Gastrocnemius medialis (tissue), 4 donors: ENCODE data around the gene SEMA5B. TPM values are rescaled to one million over a fixed set of nuclear protein-coding genes. Genes with fewer than 3 reads are reported as not detected.

Source experiments
- ATAC-seq, 2 donors: fragments of 150-250 bp; one replicate each; pipeline ENCODE4 v1.9.1; 2016
- DNase-seq, 2 donors: peaks; one replicate each; pipeline ENCODE4 v3.0.0-alpha.2; 2019
- H3K27ac ChIP-seq, 4 donors: fragments of 200-600 bp; sonication (generic); 1 replicate in 1 of 4; 2 replicates in 3 of 4; pipeline ENCODE4 v1.5.1; 2016 to 2018; ENCODE audit warnings: mild to moderate bottlenecking in 2 of 4, moderate library complexity in 1 of 4
- H3K27me3 ChIP-seq, 3 donors: fragments of 200-600 bp; sonication (generic) in 2 of 3; 1 replicate in 1 of 3; 2 replicates in 2 of 3; pipeline versions ENCODE4 v1.5.1 to v1.6.0; 2016 to 2019; ENCODE audit warnings: mild to moderate bottlenecking in 1 of 3, moderate library complexity in 1 of 3
- H3K36me3 ChIP-seq, 2 donors: fragments of 200-600 bp; sonication (generic) in 1 of 2; one replicate each; pipeline ENCODE4 v1.5.1; 2017 to 2018
- H3K4me1 ChIP-seq, 2 donors: fragments of 200-600 bp; sonication (generic) in 1 of 2; one replicate each; pipeline ENCODE4 v1.5.1; 2016 to 2017; ENCODE audit warnings: mild to moderate bottlenecking in 2 of 2
- H3K4me3 ChIP-seq, 4 donors: fragments of 200-600 bp; sonication (generic) in 3 of 4; 1 replicate in 1 of 4; 2 replicates in 3 of 4; pipeline ENCODE4 v1.5.1; 2016 to 2019; ENCODE audit warnings: mild to moderate bottlenecking in 2 of 4
- H3K9me3 ChIP-seq, 3 donors: fragments of 200-600 bp; sonication (generic) in 2 of 3; 1 replicate in 1 of 3; 2 replicates in 2 of 3; pipeline ENCODE4 v1.5.1; 2016 to 2019
- CTCF ChIP-seq, 5 experiments: fragments of 450-650 bp in 3 of 5; fragments of 200-600 bp in 2 of 5; sonication (generic) in 2 of 5; IDR thresholded peaks in 4 of 5; conservative IDR thresholded peaks in 1 of 5; 1 replicate in 4 of 5; 2 replicates in 1 of 5; pipeline ENCODE4 v1.5.1; 2016 to 2019; ENCODE audit warnings: antibody characterized with exemption in 5 of 5, mild to moderate bottlenecking in 3 of 5, moderate library complexity in 3 of 5
- POLR2A ChIP-seq, 2 donors: fragments of 450-650 bp; IDR thresholded peaks; one replicate each; pipeline ENCODE4 v1.6.1; 2017; ENCODE audit warnings: antibody characterized with exemption in 2 of 2, mild to moderate bottlenecking in 2 of 2, moderate library complexity in 2 of 2
- in situ Hi-C, 4 donors: fragments of 200-750 bp; cut with MboI; loops; one replicate each; pipeline versions ENCODE4 v1.15.0 to v1.8.0; 2017; ENCODE audit warnings: low sequenced_read_pairs in 4 of 4
- intact Hi-C: fragments of 100-400 bp; cut with DNase I; formaldehyde crosslinking; loops from one replicate; pipeline ENCODE4 v1.15.1; 2023; ENCODE audit warnings: low total_unique reads
- total RNA-seq, 4 donors: library from RNA; depleted of rRNA; stranded (reverse); fragments of >200 nt; gene quantifications; one replicate each; pipeline versions ENCODE4 v1.1.0 to v1.2.3, GENCODE V29; 2016

The SEMA5B gene
- total RNA-seq, 4 donors from 2014 or later, result 0.10 to 0.26 TPM; not detected in 2

GRCh38 chr3:123054109-123054778 lies 26.7 kb upstream of the SEMA5B start:
- TF ChIP-seq CTCF (IDR thresholded peaks at IDR 0.05 in 4 of 5, conservative IDR thresholded peaks at IDR 0.05 in 1 of 5) (no peak), POLR2A (IDR thresholded peaks at IDR 0.05) (no peak)
- H3K9me3 ChIP-seq, result no peaks in the 10 kb centered on the region
- ATAC-seq (no peak), DNase-seq (no peak)
- in situ Hi-C loops (no loop called here), intact Hi-C loops (no loop called here)
- H3K4me1 ChIP-seq, result no peaks in the 10 kb centered on the region
- H3K36me3 ChIP-seq, result no peaks in the 10 kb centered on the region
- H3K27ac ChIP-seq, result no peak overlapping the region
- H3K4me3 ChIP-seq, result no peak overlapping the region
- no peaks in the 10 kb centered on the region for H3K27me3 ChIP-seq

GRCh38 chr3:123053107-123053506 lies 25.5 kb upstream of the SEMA5B start:
- Histone ChIP-seq H3K4me3 (no peak overlapping the region), H3K27me3 (no peaks in the 10 kb centered on the region), H3K36me3 (no peaks in the 10 kb centered on the region), H3K27ac (no peak overlapping the region), H3K9me3 (no peaks in the 10 kb centered on the region), H3K4me1 (no peaks in the 10 kb centered on the region)
- no peak for TF ChIP-seq CTCF (IDR thresholded peaks at IDR 0.05 in 4 of 5, conservative IDR thresholded peaks at IDR 0.05 in 1 of 5)
- TF ChIP-seq POLR2A (IDR thresholded peaks at IDR 0.05), result no peak
- in situ Hi-C loops, result no loop called here
- intact Hi-C loops, result no loop called here
- DNase-seq (no peak), ATAC-seq (peak in 1 of 2 donors; percentile 55)

- DNase-seq, result no peak
- H3K4me1 ChIP-seq, result no peaks in the 10 kb centered on the region
- no peak for ATAC-seq
- no peaks in the 10 kb centered on the region for H3K27me3 ChIP-seq
- no peak overlapping the region for H3K4me3 ChIP-seq
- in situ Hi-C loops, result no loop called here
- H3K9me3 ChIP-seq, result no peaks in the 10 kb centered on the region
- TF ChIP-seq CTCF (IDR thresholded peaks at IDR 0.05 in 4 of 5, conservative IDR thresholded peaks at IDR 0.05 in 1 of 5) (no peak), POLR2A (IDR thresholded peaks at IDR 0.05) (no peak)
- no peaks in the 10 kb centered on the region for H3K36me3 ChIP-seq
- no peak overlapping the region for H3K27ac ChIP-seq
- intact Hi-C loops, result no loop called here
Observed at GRCh38 chr3:123050666-123051065, 23.1 kb upstream of the SEMA5B start.

GRCh38 chr3:123048480-123049237 lies 21.1 kb upstream of the SEMA5B start:
- no peak for ATAC-seq
- peaks cover 0 to under 1% (median 0%) of the 10 kb centered on the region in 3 donors for H3K27me3 ChIP-seq
- TF ChIP-seq CTCF (IDR thresholded peaks at IDR 0.05 in 4 of 5, conservative IDR thresholded peaks at IDR 0.05 in 1 of 5) (no peak), POLR2A (IDR thresholded peaks at IDR 0.05) (no peak)
- H3K9me3 ChIP-seq, result no peaks in the 10 kb centered on the region
- peak overlapping the region in 3 of 4 donors; percentile 24 to 50 (median 26) for H3K27ac ChIP-seq
- no peak overlapping the region for H3K4me3 ChIP-seq
- no peaks in the 10 kb centered on the region for H3K36me3 ChIP-seq
- no peak for DNase-seq
- intact Hi-C loops, result no loop called here
- in situ Hi-C loops, result no loop called here
- H3K4me1 ChIP-seq, result no peaks in the 10 kb centered on the region
